ENCODE measurements around the gene PATL2. TPM values are rescaled to one million over a fixed set of nuclear protein-coding genes. Genes with fewer than 3 reads are reported as not detected.

Gene PATL2
- total and polyA plus RNA-seq, 2 experiments from 2014 or later = 0.33 to 0.49 TPM

GRCh38 chr15:44715142-44715796 lies 4.1 kb upstream of the PATL2 start:
- DNase-seq (ENCODE audit: low read depth in 1 of 2, low spot score in 1 of 2) = peak in 1 of 2 donors; percentile 20
- H3K4me3 ChIP-seq = no peak overlapping the region
- H3K4me1 ChIP-seq (ENCODE audit: low read depth) = peaks cover 31% of the 10 kb centered on the region

GRCh38 chr15:44713006-44713966 lies 2.2 kb upstream of the PATL2 start:
- peak; percentile 37 for TF ChIP-seq CTCF (IDR thresholded peaks at IDR 0.05; ENCODE audit: low read depth, low read length)
- no peak overlapping the region for H3K27ac ChIP-seq
- no peaks in the 10 kb centered on the region for H3K27me3 ChIP-seq
- DNase-seq (ENCODE audit: low read depth in 1 of 2, low spot score in 1 of 2) = peak in 1 of 2 donors; percentile 47
- peaks cover 31% of the 10 kb centered on the region for H3K4me1 ChIP-seq (ENCODE audit: low read depth)
- peaks cover 28% of the 10 kb centered on the region for H3K36me3 ChIP-seq
- no peak overlapping the region for H3K4me3 ChIP-seq
- no peaks in the 10 kb centered on the region for H3K9me3 ChIP-seq (ENCODE audit: low read depth)

More at GRCh38 chr15:44715142-44715796, 4.1 kb upstream of the PATL2 start:
- no peak for TF ChIP-seq CTCF (IDR thresholded peaks at IDR 0.05; ENCODE audit: low read depth, low read length)
- H3K36me3 ChIP-seq = peaks cover 31% of the 10 kb centered on the region
- peak overlapping the region; percentile 62 for H3K27ac ChIP-seq
- H3K27me3 ChIP-seq = no peaks in the 10 kb centered on the region
- no peaks in the 10 kb centered on the region for H3K9me3 ChIP-seq (ENCODE audit: low read depth)

GRCh38 chr15:44712346-44713005 lies 1.4 kb upstream of the PATL2 start:
- H3K27ac ChIP-seq = no peak overlapping the region
- H3K27me3 ChIP-seq = no peaks in the 10 kb centered on the region
- no peaks in the 10 kb centered on the region for H3K9me3 ChIP-seq (ENCODE audit: low read depth)
- H3K36me3 ChIP-seq = peaks cover 19% of the 10 kb centered on the region
- DNase-seq (ENCODE audit: low read depth in 1 of 2, low spot score in 1 of 2) = peak in 1 of 2 donors; percentile 92
- peak overlapping the region; percentile 76 for H3K4me3 ChIP-seq
- H3K4me1 ChIP-seq (ENCODE audit: low read depth) = peaks cover 31% of the 10 kb centered on the region
- no peak for TF ChIP-seq CTCF (IDR thresholded peaks at IDR 0.05; ENCODE audit: low read depth, low read length)

- H3K27me3 ChIP-seq = no peaks in the 10 kb centered on the region
- no peak for TF ChIP-seq CTCF (IDR thresholded peaks at IDR 0.05; ENCODE audit: low read depth, low read length)
- peak; percentile 44 to 48 for DNase-seq (ENCODE audit: low read depth in 1 of 2, low spot score in 1 of 2)
- peaks cover 14% of the 10 kb centered on the region for H3K36me3 ChIP-seq
- H3K4me3 ChIP-seq = peak overlapping the region; percentile 76
- H3K9me3 ChIP-seq (ENCODE audit: low read depth) = no peaks in the 10 kb centered on the region
- peak overlapping the region; percentile 98 for H3K27ac ChIP-seq
- H3K4me1 ChIP-seq (ENCODE audit: low read depth) = peaks cover 31% of the 10 kb centered on the region
Observed at GRCh38 chr15:44711743-44712345, 721 bp upstream of the PATL2 start.

Measured in cardiac muscle cell (in vitro differentiated cells and primary cell).